DMS53 treated with DMSO at 0.1 percent for 48 hours (cell line): Measurements from ENCODE around the gene AOPEP.

Experiments
- DNase-seq: peaks from one replicate; lab custom pipeline; 2025; ENCODE audit not compliant: unreplicated experiment; lab: John Stamatoyannopoulos, UW

The AOPEP gene

GRCh38 chr9:94981723-94982090, 255.2 kb downstream of the AOPEP start:
- no peak for DNase-seq

- no peak for DNase-seq
Observed at GRCh38 chr9:94982211-94982610, 255.7 kb downstream of the AOPEP start.

- DNase-seq = no peak
Observed at GRCh38 chr9:94983552-94983951, 257.1 kb downstream of the AOPEP start.

- DNase-seq = no peak
Observed at GRCh38 chr9:94984891-94985476, 258.5 kb downstream of the AOPEP start.

GRCh38 chr9:94985649-94986048, 259.1 kb downstream of the AOPEP start:
- no peak for DNase-seq

GRCh38 chr9:94987731-94988130, 261.2 kb downstream of the AOPEP start:
- no peak for DNase-seq

GRCh38 chr9:94990897-94991561, 264.5 kb downstream of the AOPEP start:
- no peak for DNase-seq

GRCh38 chr9:94991961-94992907, 265.7 kb downstream of the AOPEP start:
- DNase-seq = no peak

- no peak for DNase-seq
Observed at GRCh38 chr9:94993160-94993820, 266.8 kb downstream of the AOPEP start.

- DNase-seq = no peak
Observed at GRCh38 chr9:94993821-94994165, 267.3 kb downstream of the AOPEP start.

- no peak for DNase-seq
Observed at GRCh38 chr9:94995048-94995693, 268.7 kb downstream of the AOPEP start.

GRCh38 chr9:94996641-94997040, 270.1 kb downstream of the AOPEP start:
- no peak for DNase-seq

GRCh38 chr9:94997727-94998126, 271.2 kb downstream of the AOPEP start:
- no peak for DNase-seq

GRCh38 chr9:94999832-95000231, 273.3 kb downstream of the AOPEP start:
- DNase-seq = no peak

- DNase-seq = no peak
Observed at GRCh38 chr9:95000821-95001220, 274.3 kb downstream of the AOPEP start.

- DNase-seq = no peak
Observed at GRCh38 chr9:95001720-95002119, 275.2 kb downstream of the AOPEP start.

GRCh38 chr9:95003689-95004410, 277.4 kb downstream of the AOPEP start:
- DNase-seq = peak; percentile 44

GRCh38 chr9:95004411-95005277, 278.1 kb downstream of the AOPEP start:
- DNase-seq = peak; percentile 28
